Measurements from ENCODE around the gene SP3.

DNA sequence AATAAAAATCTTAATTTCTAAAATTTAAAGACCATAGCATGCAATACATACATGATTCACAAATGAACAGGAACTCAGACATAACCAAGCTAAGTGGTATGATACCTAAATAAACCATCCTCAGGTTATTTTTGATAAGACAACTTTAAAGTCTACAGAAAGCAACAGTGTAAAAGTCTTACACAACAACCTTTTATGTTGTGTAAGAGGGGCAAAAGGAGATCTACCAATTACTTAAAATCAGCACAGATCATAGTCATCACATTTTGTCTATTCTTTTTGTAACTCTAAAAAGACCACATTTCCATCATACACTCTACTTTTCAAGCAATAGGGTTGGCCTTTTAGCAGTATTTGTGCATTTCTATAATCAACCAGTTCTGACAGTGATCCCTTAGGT is 16.3 kb downstream of the SP3 start:
- TF ChIP-seq, protein P1, sequence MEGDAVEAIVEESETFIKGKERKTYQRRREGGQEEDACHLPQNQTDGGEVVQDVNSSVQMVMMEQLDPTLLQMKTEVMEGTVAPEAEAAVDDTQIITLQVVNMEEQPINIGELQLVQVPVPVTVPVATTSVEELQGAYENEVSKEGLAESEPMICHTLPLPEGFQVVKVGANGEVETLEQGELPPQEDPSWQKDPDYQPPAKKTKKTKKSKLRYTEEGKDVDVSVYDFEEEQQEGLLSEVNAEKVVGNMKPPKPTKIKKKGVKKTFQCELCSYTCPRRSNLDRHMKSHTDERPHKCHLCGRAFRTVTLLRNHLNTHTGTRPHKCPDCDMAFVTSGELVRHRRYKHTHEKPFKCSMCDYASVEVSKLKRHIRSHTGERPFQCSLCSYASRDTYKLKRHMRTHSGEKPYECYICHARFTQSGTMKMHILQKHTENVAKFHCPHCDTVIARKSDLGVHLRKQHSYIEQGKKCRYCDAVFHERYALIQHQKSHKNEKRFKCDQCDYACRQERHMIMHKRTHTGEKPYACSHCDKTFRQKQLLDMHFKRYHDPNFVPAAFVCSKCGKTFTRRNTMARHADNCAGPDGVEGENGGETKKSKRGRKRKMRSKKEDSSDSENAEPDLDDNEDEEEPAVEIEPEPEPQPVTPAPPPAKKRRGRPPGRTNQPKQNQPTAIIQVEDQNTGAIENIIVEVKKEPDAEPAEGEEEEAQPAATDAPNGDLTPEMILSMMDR (conservative IDR thresholded peaks at IDR 0.05 in 1 of 2, IDR thresholded peaks at IDR 0.05 in 1 of 2; ENCODE audit: low read depth in 1 of 2, low read length in 2 of 2), result no peak
- TF ChIP-seq EZH2 (IDR thresholded peaks at IDR 0.05; ENCODE audit: low read length, missing control alignments), result no peak

Data from fibroblast of lung (primary cell).